ENCODE measurements around the gene SEMA6B.
"Not testable (repeated sequence)": the region's sequence is repeated elsewhere in the genome, so short reads cannot be mapped to it uniquely, and the experiment has no call there.

The SEMA6B gene

GRCh38 chr19:4571305-4571917 is 11.9 kb upstream of the SEMA6B start:
- H3K4me3 ChIP-seq (ENCODE audit: low read length) = no peak overlapping the region
- no peak for TF ChIP-seq ZNF274 (IDR thresholded peaks at IDR 0.05; ENCODE audit: low read depth, low read length)

DNA sequence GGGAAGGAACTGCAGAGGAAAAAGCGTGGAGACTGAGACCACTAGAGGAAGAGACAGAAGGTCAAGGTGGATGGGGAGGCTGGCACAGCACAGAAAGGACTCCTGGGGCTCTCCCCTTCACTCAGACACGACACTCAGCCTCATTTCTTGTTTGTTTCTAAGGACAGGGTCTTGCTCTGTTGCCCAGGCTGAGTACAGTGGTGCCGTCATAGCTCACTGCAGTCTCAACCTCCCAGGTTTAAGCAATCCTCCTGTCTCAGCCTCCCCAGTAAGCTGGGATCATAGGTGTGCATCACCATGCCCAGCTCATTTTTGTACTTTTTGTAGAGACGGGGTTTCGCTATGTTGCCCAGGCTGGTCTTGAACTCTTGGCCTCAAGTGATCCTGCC is 11.4 kb upstream of the SEMA6B start:
- no peak overlapping the region for H3K4me3 ChIP-seq (ENCODE audit: low read length)
- no peak for TF ChIP-seq ZNF274 (IDR thresholded peaks at IDR 0.05; ENCODE audit: low read depth, low read length)

GRCh38 chr19:4570402-4570801 is 10.9 kb upstream of the SEMA6B start:
- no peak for TF ChIP-seq ZNF274 (IDR thresholded peaks at IDR 0.05; ENCODE audit: low read depth, low read length)
- no peak overlapping the region for H3K4me3 ChIP-seq (ENCODE audit: low read length)

GRCh38 chr19:4568886-4569285 is 9.4 kb upstream of the SEMA6B start:
- TF ChIP-seq ZNF274 (IDR thresholded peaks at IDR 0.05; ENCODE audit: low read depth, low read length) = no peak
- no peak overlapping the region for H3K4me3 ChIP-seq (ENCODE audit: low read length)

DNA sequence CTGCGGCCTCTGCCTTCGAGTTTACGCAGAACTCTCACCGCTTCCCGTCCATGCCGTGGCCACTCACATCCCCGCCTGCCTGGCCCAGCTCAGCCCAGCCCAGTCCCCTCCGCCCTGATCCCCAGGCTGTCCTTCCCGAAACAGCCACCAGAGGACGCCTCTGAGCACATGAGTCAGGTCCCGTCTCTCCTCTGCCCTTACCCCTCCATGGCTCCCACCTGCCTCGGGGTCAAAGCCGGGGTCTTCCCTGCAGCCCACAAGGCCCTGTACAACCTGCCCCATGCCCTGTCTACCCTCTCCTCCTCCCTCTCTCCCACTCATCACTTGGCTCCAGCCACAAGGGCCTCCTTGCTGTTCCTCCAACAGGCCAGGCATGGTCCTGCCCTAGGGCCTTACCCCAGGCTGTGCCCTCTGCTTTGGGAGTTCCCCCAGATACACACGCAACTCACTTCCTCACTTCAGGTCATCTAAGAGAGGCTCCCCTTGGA is 8.1 kb upstream of the SEMA6B start:
- no peak overlapping the region for H3K4me3 ChIP-seq (ENCODE audit: low read length)
- no peak for TF ChIP-seq ZNF274 (IDR thresholded peaks at IDR 0.05; ENCODE audit: low read depth, low read length)

GRCh38 chr19:4566402-4567051 is 7.0 kb upstream of the SEMA6B start:
- H3K4me3 ChIP-seq (ENCODE audit: low read length) = no peak overlapping the region
- no peak for TF ChIP-seq ZNF274 (IDR thresholded peaks at IDR 0.05; ENCODE audit: low read depth, low read length)

DNA sequence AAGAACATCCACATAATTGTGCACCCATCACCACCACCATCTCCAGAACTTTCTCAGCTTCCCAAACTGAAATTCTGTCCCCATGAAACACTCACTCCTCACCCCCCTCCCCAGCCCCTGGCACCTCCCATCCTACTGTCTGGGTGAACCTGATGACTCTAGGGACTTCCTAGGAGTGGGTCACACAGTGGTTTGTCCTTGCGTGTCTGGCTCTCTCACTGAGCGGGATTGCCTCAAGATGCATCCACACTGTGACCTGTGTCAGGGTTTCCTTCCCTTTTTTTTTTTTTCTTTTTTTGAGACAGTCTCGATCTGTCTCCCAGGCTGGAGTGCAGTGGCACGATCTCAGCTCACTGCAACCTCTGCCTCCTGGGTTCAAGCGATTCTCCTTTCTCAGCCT is 4.1 kb upstream of the SEMA6B start:
- H3K4me3 ChIP-seq (ENCODE audit: low read length) = not testable (repeated sequence)

GRCh38 chr19:4562085-4562484 is 2.6 kb upstream of the SEMA6B start:
- not testable (repeated sequence) for H3K4me3 ChIP-seq (ENCODE audit: low read length)

DNA sequence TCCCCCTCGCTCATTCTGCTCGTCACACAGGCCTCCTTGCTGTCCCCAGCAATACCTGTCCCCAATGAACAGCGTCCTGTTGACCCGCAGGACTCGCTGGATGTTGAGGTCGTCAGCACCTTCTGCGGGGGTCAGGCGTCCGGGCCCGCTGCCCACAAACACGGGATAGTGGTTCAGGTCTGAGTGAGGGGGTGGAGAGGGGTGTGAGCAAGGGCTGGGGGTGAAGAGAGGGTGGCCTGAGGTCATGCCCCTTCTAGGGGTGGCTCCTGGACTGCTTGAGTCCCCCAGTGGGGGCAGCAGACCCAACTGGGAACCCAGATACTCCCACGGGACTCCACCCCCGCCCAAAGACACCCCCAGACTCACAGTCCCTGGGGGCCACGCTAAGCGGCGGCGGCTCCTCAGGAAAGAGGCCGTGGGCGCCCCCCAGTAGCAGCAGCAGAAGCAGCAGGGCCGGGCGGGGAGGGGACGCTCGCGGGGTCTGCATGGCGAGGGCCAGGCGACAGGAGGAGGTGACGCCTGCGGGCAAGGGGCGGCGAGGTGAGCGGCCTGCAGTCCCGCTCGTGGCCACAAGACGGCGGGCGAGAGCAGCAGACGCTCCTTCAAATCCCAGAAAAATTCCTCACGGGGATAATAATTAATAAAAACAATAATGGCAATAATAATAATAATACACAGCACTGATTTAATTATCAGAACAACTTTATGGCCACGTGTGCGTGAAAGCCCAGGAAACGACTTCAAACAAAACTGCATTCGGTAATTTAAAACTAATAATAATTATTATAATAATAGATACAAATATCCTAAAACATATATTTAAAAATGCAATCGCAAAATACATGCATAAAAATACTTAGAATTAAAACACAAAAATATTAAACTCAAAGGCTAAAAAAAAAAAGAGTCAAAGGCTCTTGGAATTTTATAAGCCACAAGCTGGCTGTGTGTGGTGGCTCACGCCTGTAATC is 1.2 kb downstream of the SEMA6B start:
- no peak for TF ChIP-seq ZNF274 (IDR thresholded peaks at IDR 0.05; ENCODE audit: low read depth, low read length)
- H3K4me3 ChIP-seq (ENCODE audit: low read length) = no peak overlapping the region

DNA sequence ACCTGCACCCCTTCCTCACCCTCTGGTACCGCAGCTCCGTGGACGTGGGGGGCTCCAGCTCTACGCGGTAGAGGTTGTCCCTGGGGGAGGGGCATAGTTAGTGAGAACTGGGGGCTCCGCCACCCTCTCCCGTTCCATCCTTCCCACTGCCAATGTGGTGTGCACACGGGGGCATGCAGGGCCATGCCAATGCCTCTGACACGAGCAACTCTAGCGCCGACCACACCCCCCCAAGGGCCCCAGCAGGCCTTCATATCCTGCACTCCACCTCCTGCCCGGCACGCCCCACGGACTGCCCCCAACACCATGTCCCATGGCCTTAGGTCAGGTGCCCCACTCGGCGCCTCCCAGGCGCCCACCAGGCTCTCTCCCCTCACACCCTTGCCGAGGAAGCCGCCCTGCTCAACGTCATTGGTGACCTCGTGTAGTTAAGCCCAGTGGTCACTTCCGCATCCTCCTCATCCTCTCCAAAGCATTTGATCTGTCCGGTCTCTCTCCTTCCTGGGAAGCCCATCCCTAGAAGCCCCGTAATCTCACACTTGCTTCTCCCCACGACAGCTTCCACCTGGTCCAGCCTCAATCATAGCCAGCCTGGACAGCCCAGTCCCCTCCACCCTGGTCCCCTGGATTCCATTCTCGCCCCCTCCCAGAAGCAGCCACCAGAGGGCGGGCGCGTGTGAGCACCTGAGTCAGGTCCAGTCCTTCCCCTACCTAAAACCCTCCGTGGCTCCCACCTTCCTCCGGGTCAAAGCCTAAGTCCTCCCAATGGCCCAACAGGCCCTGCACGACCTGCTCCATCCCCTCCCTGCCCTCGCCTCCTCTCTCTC is 2.1 kb downstream of the SEMA6B start:
- no peak for TF ChIP-seq ZNF274 (IDR thresholded peaks at IDR 0.05; ENCODE audit: low read depth, low read length)
- no peak overlapping the region for H3K4me3 ChIP-seq (ENCODE audit: low read length)

DNA sequence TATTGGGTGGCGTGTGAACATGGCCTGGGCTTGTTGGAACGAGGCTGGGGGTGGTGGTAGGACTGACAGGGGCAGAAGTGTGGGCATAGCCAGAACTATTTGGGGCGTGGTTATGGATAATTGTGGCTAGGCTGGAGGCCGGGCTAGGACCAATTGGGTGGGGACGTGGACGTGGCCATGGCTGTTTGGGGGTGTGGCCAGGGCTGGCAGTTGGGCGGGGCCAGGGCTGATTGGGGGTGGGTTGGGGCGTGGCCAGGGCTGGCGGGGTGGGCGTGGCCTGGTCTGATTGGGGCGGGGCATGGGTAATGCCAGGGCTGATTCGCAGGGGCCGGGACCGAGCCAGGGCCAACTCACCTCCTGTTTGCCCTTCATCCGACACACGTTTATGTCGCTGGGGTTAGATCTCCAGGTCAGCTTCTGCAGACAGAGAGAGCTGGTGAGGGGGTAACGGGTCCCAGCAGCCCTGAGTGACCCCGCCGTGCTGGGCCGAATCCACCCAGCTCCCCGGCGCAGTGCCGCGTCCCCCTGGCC is 2.8 kb downstream of the SEMA6B start:
- H3K4me3 ChIP-seq (ENCODE audit: low read length) = no peak overlapping the region
- TF ChIP-seq ZNF274 (IDR thresholded peaks at IDR 0.05; ENCODE audit: low read depth, low read length) = no peak

GRCh38 chr19:4555657-4556561 is 3.6 kb downstream of the SEMA6B start:
- TF ChIP-seq ZNF274 (IDR thresholded peaks at IDR 0.05; ENCODE audit: low read depth, low read length) = no peak
- H3K4me3 ChIP-seq (ENCODE audit: low read length) = no peak overlapping the region

- H3K4me3 ChIP-seq (ENCODE audit: low read length) = no peak overlapping the region
- no peak for TF ChIP-seq ZNF274 (IDR thresholded peaks at IDR 0.05; ENCODE audit: low read depth, low read length)
These were observed 4.8 kb downstream of the SEMA6B start for GRCh38 chr19:4554717-4555116.

All from GM08714 (cell line).